HepG2 (cell line): Measurements from ENCODE around the gene C1QTNF1. TPM values are rescaled to one million over a fixed set of nuclear protein-coding genes. Genes with fewer than 3 reads are reported as not detected.

Source experiments
- KMT2B ChIP-seq: IDR thresholded peaks from 2 replicates; pipeline ENCODE4 v1.6.1; 2016; ENCODE audit warnings: missing genetic modification reagents, missing compliant biosample characterization
- SKI ChIP-seq: fragments of 450-650 bp; IDR thresholded peaks from one replicate; pipeline ENCODE4 v1.6.1; 2018; ENCODE audit warnings: mild to moderate bottlenecking; ENCODE audit not compliant: partially characterized antibody
- SOX6 ChIP-seq, 2 experiments: fragments of 450-650 bp in 1 of 2; sonication (generic) in 1 of 2; formaldehyde crosslinking in 1 of 2; IDR thresholded peaks; 2 replicates each; pipeline versions ENCODE4 v1.4.0 to v1.6.1; 2017 to 2020; ENCODE audit warnings: antibody characterized with exemption in 1 of 2, mild to moderate bottlenecking in 1 of 2, missing genetic modification reagents in 1 of 2
- XRCC5 ChIP-seq: fragments of 200-400 bp; formaldehyde crosslinking; optimal IDR thresholded peaks from 2 replicates; pipeline ENCODE3; 2017; ENCODE audit warnings: mild to moderate bottlenecking, low read length
- ZBTB40 ChIP-seq, 2 experiments: fragments of 450-650 bp in 1 of 2; sonication (generic) in 1 of 2; formaldehyde crosslinking in 1 of 2; IDR thresholded peaks; 2 replicates each; pipeline versions ENCODE4 v1.6.1 to v1.8.0; 2016 to 2022; ENCODE audit warnings: antibody characterized with exemption in 1 of 2, mild to moderate bottlenecking in 1 of 2, missing genetic modification reagents in 1 of 2
- ZNF318 ChIP-seq: sonication (generic); formaldehyde crosslinking; IDR thresholded peaks from 2 replicates; pipeline ENCODE4 v1.4.0; 2020; ENCODE audit warnings: mild to moderate bottlenecking, missing genetic modification reagents
- ZNF598 ChIP-seq: sonication (generic); formaldehyde crosslinking; IDR thresholded peaks from 2 replicates; pipeline ENCODE4 v1.5.1; 2020; ENCODE audit warnings: mild to moderate bottlenecking, missing genetic modification reagents, borderline replicate concordance
- ZSCAN31 ChIP-seq: sonication (generic); formaldehyde crosslinking; IDR thresholded peaks from 2 replicates; pipeline ENCODE4 v1.5.0; 2020; ENCODE audit warnings: low read depth, mild to moderate bottlenecking, missing genetic modification reagents
- ZSCAN9 ChIP-seq: IDR thresholded peaks from 2 replicates; pipeline ENCODE4 v1.6.1; 2016; ENCODE audit warnings: borderline replicate concordance
- polyA plus RNA-seq, 8 experiments: library from polyadenylated mRNA; depleted of rRNA in 3 of 8; stranded (reverse) in 7 of 8; unstranded in 1 of 8; fragments of >200 nt; fragmentation: Illumina TruSeq in 4 of 8; extraction: Trizol in 4 of 8; gene quantifications; 2 replicates each; pipeline versions ENCODE4 v1.2.1 to v1.2.3, GENCODE V29; 2011 to 2016; ENCODE audit warnings: low read depth in 4 of 8, missing spikeins in 1 of 8, mixed read lengths in 1 of 8; ENCODE audit not compliant: insufficient read depth in 1 of 8
- total RNA-seq, 5 experiments: library from RNA; depleted of rRNA; stranded (reverse); fragments of >200 nt; fragmentation: Illumina TruSeq; extraction: Trizol; gene quantifications; 2 replicates each; pipeline ENCODE4 v1.2.3, GENCODE V29; 2016; ENCODE audit warnings: low read depth in 1 of 5

The C1QTNF1 gene
- total and polyA plus RNA-seq, 2 of the 13 experiments (the other 11 are each of a cell fraction or from before 2014, with no cell fraction given) = 0.18 to 0.86 TPM

- 0 out of 2 replicates have a peak, but pooled peaks have one; percentile 36 for TF ChIP-seq ZNF598 (CRISPR knock-in tag)
- TF ChIP-seq XRCC5 = peak; percentile 64
- TF ChIP-seq SOX6 (IDR thresholded peaks at IDR 0.05) = no peak
- peak; percentile 54 for TF ChIP-seq SOX6 (CRISPR knock-in tag; IDR thresholded peaks at IDR 0.05)
- TF ChIP-seq ZNF318 (CRISPR knock-in tag) = no peak
- TF ChIP-seq ZBTB40 (IDR thresholded peaks at IDR 0.05) = no peak
- TF ChIP-seq ZBTB40 (CRISPR knock-in tag; IDR thresholded peaks at IDR 0.05) = peak; percentile 53; the same call in 1 of the 2 replicates
- TF ChIP-seq KMT2B (CRISPR knock-in tag) = no peak; the same call in 1 of the 2 replicates
- peak; percentile 28; the same call in 1 of the 2 replicates for TF ChIP-seq ZSCAN9
- TF ChIP-seq ZSCAN31 = peak; percentile 71; the same call in 1 of the 2 replicates
- peak; percentile 9 for TF ChIP-seq SKI
Observed at GRCh38 chr17:79009397-79010303, 14.3 kb upstream of the C1QTNF1 start, which contains the start of gene CANT1 (continued).
